LNCaP clone FGC (cell line): ENCODE data around the gene ENKUR.

Experiments
- DNase-seq: peaks from one replicate; pipeline ENCODE4 v3.0.0-alpha.2; 2011; ENCODE audit warnings: low read depth
- H3K4me3 ChIP-seq: 2 replicates; pipeline ENCODE4 v1.5.1; 2011; ENCODE audit warnings: mild to moderate bottlenecking, low read depth, low read length, control low read depth
- TF ChIP-seq, protein P1 (sequence below): IDR thresholded peaks from 2 replicates; pipeline ENCODE4 v1.5.1; 2012; ENCODE audit warnings: mild to moderate bottlenecking; ENCODE audit not compliant: control insufficient read depth, insufficient read depth; ENCODE audit errors: extremely low read depth

Gene ENKUR

DNA sequence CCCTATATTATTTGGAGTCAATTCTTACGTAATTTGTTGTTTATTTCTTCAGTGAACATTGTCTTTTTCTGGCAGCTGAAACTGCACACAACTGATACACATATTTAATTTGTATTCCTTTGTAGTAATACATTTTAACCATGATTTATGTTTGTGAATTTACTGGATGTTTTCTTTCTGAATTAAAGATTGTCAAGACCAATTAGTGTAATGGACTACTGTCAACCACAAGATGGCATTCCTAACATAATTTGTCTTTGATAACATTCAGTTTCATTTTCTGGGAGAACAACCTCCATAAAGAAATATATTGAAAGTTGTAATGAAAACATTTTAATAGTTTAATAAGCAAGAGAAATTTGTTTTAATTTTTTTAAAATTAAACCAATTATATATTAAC, 10.5 kb upstream of the ENKUR start:
- H3K4me3 ChIP-seq = no peak overlapping the region
- TF ChIP-seq, protein P1, sequence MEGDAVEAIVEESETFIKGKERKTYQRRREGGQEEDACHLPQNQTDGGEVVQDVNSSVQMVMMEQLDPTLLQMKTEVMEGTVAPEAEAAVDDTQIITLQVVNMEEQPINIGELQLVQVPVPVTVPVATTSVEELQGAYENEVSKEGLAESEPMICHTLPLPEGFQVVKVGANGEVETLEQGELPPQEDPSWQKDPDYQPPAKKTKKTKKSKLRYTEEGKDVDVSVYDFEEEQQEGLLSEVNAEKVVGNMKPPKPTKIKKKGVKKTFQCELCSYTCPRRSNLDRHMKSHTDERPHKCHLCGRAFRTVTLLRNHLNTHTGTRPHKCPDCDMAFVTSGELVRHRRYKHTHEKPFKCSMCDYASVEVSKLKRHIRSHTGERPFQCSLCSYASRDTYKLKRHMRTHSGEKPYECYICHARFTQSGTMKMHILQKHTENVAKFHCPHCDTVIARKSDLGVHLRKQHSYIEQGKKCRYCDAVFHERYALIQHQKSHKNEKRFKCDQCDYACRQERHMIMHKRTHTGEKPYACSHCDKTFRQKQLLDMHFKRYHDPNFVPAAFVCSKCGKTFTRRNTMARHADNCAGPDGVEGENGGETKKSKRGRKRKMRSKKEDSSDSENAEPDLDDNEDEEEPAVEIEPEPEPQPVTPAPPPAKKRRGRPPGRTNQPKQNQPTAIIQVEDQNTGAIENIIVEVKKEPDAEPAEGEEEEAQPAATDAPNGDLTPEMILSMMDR = peak; percentile 60
- no peak for DNase-seq

DNA sequence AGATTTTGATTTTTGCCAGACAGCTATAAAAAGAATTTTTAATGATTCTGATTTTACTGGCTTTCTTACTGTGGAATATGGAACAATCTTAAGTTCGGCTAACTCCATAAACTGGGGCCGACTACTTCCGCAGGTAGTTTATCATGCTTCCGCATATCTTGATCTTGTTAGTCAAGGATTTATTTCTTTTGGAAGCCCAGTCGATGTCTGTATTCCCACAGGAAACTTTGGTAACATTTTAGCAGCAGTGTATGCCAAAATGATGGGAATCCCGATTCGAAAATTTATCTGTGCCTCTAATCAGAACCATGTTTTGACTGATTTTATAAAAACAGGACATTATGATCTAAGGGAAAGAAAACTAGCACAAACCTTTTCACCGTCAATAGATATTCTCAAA, 8.6 kb upstream of the ENKUR start:
- TF ChIP-seq, protein P1 = no peak
- DNase-seq = no peak
- H3K4me3 ChIP-seq = no peak overlapping the region

DNA sequence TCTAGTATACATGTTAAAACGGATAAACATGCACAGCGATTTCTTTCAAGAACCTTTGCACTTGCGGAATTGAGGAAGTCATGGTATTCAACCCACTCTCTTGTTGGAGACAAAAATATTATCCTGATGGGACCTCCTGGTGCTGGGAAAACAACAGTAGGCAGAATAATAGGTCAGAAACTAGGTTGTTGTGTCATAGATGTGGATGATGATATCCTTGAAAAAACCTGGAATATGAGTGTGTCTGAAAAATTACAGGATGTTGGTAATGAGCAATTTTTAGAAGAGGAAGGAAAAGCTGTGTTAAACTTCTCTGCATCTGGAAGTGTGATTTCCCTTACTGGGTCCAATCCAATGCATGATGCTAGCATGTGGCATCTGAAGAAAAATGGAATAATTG, 7.3 kb upstream of the ENKUR start:
- H3K4me3 ChIP-seq = no peak overlapping the region
- DNase-seq = no peak
- TF ChIP-seq, protein P1 = no peak

DNA sequence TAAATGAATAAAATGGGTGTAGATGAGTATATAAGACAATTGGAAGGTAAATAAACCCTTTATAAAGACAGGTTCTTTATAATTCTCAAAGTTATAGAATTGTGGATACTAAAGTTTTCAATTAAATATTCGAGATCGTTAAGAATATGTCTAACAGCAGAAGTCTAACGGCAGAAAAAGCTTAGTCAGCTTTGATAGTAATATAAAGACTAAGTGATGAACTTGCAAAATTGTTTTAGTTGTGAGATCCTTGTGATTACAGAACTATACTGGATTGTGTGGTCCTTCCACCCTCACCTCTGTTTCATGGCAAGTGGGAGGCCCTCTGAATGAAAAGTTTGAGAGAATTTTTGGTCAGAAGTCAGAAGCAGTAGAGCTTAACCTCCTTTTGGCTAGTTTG, 2.7 kb upstream of the ENKUR start:
- TF ChIP-seq, protein P1 = no peak
- no peak overlapping the region for H3K4me3 ChIP-seq
- no peak for DNase-seq

DNA sequence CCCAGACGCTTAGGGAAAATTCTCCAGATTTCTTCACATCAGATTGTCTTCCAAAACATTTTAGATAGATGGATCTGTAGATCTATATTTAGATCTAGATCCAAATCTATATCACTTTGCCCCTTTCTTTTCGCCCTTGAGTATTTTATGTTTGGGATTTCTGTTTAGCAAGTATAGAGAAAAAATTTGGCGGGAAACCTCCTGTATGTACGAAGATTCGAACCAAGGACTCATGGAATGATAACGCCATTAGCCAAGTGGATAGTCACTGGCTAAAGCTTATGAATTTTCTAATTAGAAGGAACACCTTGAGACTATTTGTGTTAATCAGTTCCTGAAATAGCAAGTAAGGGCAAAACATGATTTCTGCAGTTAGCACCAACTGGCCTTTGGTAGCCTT, 1.7 kb upstream of the ENKUR start:
- H3K4me3 ChIP-seq = peak overlapping the region; percentile 66
- DNase-seq = no peak
- TF ChIP-seq, protein P1 = no peak

DNA sequence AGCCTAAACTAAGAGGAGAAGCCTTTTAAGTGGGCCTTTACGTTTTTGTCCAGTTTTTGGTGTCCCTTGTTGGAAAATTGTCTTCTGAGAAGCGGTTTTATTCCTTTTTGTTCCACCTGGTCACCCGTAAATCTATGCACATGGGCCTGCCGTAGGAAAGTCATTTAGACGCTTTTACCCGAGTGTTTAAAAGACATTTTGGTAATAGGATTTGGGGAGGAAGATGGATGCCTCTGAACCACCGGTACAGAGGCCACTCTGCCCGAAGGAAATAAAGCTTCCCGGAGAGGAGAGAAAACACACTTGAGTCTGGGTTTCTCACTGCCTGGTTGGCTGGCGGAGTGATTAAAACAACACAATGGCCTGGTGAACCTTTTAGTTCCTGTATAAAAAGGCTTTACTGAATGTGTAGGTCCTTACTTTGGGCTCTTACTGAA, 1.2 kb upstream of the ENKUR start:
- peak overlapping the region; percentile 66 for H3K4me3 ChIP-seq
- no peak for DNase-seq
- TF ChIP-seq, protein P1 = no peak

DNA sequence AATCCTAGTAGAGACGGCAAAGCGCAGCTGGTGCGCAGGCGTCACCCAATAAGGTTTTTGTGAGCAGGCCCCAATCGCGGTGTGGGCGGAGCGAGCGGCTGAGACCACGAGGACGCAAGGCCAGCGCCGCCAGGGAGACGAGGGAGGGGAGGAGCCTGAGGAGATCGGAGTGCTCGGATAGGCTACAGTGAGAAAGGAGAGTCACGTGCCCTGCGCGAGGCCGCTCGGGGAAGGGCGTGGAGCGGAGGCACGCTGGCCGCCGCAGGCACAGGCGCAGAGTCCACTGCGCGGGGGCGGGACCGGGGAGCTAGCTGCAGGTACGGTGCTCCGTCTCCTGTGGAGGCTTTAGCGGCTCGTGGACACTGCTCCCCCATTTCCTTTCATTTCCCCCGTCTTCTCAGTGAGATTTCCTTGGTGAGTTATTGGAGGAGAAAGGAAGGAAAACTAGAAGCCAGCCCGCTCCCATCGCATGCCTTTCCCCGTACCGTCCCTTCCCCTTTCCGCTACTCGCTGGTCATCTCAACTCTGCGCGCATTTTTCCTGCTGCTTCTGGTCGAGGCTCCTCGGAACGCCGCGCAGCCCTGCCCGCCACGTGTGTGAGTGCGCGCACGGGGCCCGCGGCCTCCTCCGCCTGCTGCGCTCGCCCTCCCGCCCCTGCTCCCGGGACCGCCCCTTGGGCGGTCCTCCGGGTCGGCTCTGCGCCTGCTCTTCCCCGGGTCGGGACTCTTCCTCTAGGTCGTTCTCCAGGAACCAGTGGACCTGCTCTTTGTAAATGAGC, 607 bp upstream of the ENKUR start, which contains the start of gene THNSL1:
Gene THNSL1 (plus strand): TSS at position 237 of the 778 bp plus-strand sequence. CDS start 6,612 bp downstream, outside the sequence.
- peak; percentile 97 for DNase-seq
- TF ChIP-seq, protein P1 = no peak
- H3K4me3 ChIP-seq = peak within 1 kb of the TSS; percentile 66
